H1 (cell line): ENCODE results near the gene CDC25C.

Source experiments
- CEBPB ChIP-seq: IDR thresholded peaks from 2 replicates; pipeline ENCODE4 v1.6.1; 2012; ENCODE audit warnings: low read depth, low read length
- EGR1 ChIP-seq: IDR thresholded peaks from 2 replicates; pipeline ENCODE4 v1.6.1; 2011; ENCODE audit warnings: low read depth, low read length, borderline replicate concordance
- KDM1A ChIP-seq: fragments of 200-600, 300-600 bp; sonication (generic); IDR thresholded peaks from 2 replicates; pipeline ENCODE4 v1.7.1; 2016; ENCODE audit warnings: mild to moderate bottlenecking, low read length, borderline replicate concordance
- POLR2A ChIP-seq, 2 experiments: IDR thresholded peaks; 1 replicate in 1 of 2; 2 replicates in 1 of 2; pipeline ENCODE4 v1.6.1; 2011; ENCODE audit warnings: low read depth in 2 of 2, low read length in 2 of 2, mild to moderate bottlenecking in 2 of 2; ENCODE audit errors: control extremely low read depth in 1 of 2
- RXRA ChIP-seq: IDR thresholded peaks from 2 replicates; pipeline ENCODE4 v1.6.1; 2011; ENCODE audit warnings: low read depth, mild to moderate bottlenecking, low read length, moderate library complexity; ENCODE audit not compliant: insufficient read depth
- SRF ChIP-seq: IDR thresholded peaks from 2 replicates; pipeline ENCODE4 v1.6.1; 2011; ENCODE audit warnings: mild to moderate bottlenecking, low read depth, low read length, moderate library complexity
- SUZ12 ChIP-seq: fragments of 200-600 bp; sonication (generic); IDR thresholded peaks from 2 replicates; pipeline ENCODE4 v1.6.1; 2012; ENCODE audit warnings: mild to moderate bottlenecking, inconsistent platforms, low read length, moderate library complexity, mixed read lengths
- ZNF274 ChIP-seq: IDR thresholded peaks from 2 replicates; pipeline ENCODE4 v1.7.0; 2012; ENCODE audit warnings: low read length, borderline replicate concordance; ENCODE audit errors: extremely low read depth
- TF ChIP-seq, protein P1 (sequence below), 3 experiments: IDR thresholded peaks; 1 replicate in 2 of 3; 2 replicates in 1 of 3; pipeline versions ENCODE4 v1.5.1 to v1.6.1; 2011; ENCODE audit warnings: low read length in 3 of 3, mild to moderate bottlenecking in 3 of 3, inconsistent platforms in 2 of 3, low read depth in 1 of 3, moderate library complexity in 1 of 3; ENCODE audit not compliant: insufficient read depth in 1 of 3; ENCODE audit errors: control extremely low read depth in 1 of 3
- TF ChIP-seq, protein P2 (sequence below): IDR thresholded peaks from 2 replicates; pipeline ENCODE4 v1.6.1; 2011; ENCODE audit warnings: low read depth, mild to moderate bottlenecking, low read length; ENCODE audit not compliant: insufficient read depth

DNA sequence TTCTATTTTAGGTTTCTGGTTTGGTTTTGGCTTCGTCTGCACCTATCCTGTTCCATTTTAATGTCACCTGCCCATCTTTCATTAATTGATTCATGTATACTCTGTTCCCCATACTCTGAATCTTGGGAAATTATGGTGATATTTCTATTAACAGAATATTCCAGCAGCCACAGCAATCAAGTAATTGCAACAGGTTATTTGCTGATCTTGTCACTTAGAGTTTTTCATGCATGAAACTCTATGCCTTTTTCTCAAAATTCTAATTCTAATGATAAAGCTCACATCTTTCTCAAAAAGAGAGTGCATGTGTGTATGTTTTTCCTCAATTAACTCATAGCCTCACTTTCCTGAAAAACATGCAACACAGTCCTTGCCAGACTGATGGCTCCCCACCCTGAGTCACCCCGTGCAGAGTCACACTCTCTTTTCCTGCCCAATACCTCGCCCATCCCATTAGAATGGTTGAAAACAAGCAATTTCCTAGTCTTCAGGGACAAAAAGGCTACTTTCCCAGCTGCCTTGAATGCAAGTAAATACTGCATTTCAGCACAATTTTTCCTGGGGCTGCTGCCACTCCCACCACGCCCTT lies 72.8 kb downstream of the CDC25C start:
- TF ChIP-seq CEBPB (no peak), RXRA (no peak), EGR1 (no peak), ZNF274 (no peak), KDM1A (no peak), SRF (no peak), POLR2A (IDR thresholded peaks at IDR 0.05; ENCODE audit: control extremely low read depth in 1 of 2, low read depth in 2 of 2, low read length in 2 of 2) (no peak), SUZ12 (no peak)
- TF ChIP-seq, protein P1, sequence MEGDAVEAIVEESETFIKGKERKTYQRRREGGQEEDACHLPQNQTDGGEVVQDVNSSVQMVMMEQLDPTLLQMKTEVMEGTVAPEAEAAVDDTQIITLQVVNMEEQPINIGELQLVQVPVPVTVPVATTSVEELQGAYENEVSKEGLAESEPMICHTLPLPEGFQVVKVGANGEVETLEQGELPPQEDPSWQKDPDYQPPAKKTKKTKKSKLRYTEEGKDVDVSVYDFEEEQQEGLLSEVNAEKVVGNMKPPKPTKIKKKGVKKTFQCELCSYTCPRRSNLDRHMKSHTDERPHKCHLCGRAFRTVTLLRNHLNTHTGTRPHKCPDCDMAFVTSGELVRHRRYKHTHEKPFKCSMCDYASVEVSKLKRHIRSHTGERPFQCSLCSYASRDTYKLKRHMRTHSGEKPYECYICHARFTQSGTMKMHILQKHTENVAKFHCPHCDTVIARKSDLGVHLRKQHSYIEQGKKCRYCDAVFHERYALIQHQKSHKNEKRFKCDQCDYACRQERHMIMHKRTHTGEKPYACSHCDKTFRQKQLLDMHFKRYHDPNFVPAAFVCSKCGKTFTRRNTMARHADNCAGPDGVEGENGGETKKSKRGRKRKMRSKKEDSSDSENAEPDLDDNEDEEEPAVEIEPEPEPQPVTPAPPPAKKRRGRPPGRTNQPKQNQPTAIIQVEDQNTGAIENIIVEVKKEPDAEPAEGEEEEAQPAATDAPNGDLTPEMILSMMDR (IDR thresholded peaks at IDR 0.05; ENCODE audit: control extremely low read depth in 1 of 3, insufficient read depth in 1 of 3, low read depth in 1 of 3, low read length in 3 of 3) = no peak
- TF ChIP-seq, protein P2, sequence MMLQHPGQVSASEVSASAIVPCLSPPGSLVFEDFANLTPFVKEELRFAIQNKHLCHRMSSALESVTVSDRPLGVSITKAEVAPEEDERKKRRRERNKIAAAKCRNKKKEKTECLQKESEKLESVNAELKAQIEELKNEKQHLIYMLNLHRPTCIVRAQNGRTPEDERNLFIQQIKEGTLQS = no peak
